T-helper 2 cell treated with Interferon-gamma antibody and Interleukin-4, amounts not matched to agents 5 μg/mL and 100 μg/mL, for 36 hours (primary cell): Measurements from ENCODE around the gene RAC2.

ENCODE experiments used
- DNase-seq: peaks from one replicate; pipeline ENCODE4 v3.0.0; 2021; ENCODE audit warnings: low spot score
- H3K27ac Mint-ChIP-seq: one replicate; pipeline ENCODE4 v1.8.0; 2021; ENCODE audit warnings: mild to moderate bottlenecking, mixed read lengths
- H3K27me3 Mint-ChIP-seq: one replicate; pipeline ENCODE4 v1.8.0; 2021; ENCODE audit warnings: low read depth, mixed read lengths
- H3K36me3 Mint-ChIP-seq: one replicate; pipeline ENCODE4 v1.8.0; 2021; ENCODE audit warnings: low read depth, mixed read lengths
- H3K4me1 Mint-ChIP-seq: one replicate; pipeline ENCODE4 v1.8.0; 2021; ENCODE audit warnings: low read depth, mixed read lengths
- H3K4me3 Mint-ChIP-seq: one replicate; pipeline ENCODE4 v1.8.0; 2022; ENCODE audit warnings: mild to moderate bottlenecking, moderate library complexity, mixed read lengths
- H3K9me3 Mint-ChIP-seq: one replicate; pipeline ENCODE4 v1.8.0; 2021; ENCODE audit warnings: mixed read lengths

Gene RAC2

GRCh38 chr22:37269936-37270678 lies 26.0 kb upstream of the RAC2 start:
- no peaks in the 10 kb centered on the region for H3K36me3 Mint-ChIP-seq
- peak overlapping the region; percentile 21 for H3K27ac Mint-ChIP-seq
- no peak for DNase-seq
- no peaks in the 10 kb centered on the region for H3K27me3 Mint-ChIP-seq
- H3K9me3 Mint-ChIP-seq = peaks cover 4% of the 10 kb centered on the region
- peaks cover 53% of the 10 kb centered on the region for H3K4me1 Mint-ChIP-seq
- no peak overlapping the region for H3K4me3 Mint-ChIP-seq

DNA sequence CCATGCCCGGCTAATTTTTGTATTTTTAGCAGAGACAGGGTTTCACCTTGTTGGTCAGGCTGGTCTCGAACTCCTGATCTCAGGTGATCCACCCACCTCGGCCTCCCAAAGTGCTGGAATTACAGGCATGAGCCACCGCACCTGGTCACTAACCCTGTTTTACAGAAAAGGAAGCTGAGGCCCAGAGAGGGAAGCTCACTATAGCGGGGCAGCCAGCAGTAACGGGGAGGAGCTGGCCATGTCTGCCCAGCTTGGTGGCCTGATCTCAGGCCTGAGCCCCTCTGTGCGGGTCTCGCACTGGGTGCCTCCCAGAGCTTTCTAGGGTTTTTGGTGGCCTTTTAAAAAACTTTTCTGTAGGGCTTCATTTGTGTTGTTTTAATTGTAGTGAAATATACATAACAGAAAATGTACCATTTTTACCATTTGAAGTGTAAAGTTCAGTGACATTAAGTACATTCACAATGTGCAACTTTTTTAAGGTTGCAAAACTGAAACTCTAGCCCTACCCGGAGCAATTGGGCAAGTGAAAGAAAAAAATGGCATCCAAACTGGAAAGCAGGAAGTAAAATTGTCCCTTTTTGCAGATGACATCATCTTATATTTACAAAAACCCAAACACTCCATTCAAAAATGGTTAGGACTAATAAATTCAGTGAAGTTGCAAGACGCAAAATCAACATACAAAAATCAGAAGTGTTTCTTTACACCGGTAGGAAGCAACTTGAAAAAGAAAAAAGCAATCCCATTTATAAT lies 23.8 kb upstream of the RAC2 start:
- DNase-seq = no peak
- Mint-ChIP-seq H3K27ac (peak overlapping the region; percentile 87), H3K4me1 (peaks cover 32% of the 10 kb centered on the region), H3K27me3 (no peaks in the 10 kb centered on the region), H3K4me3 (peak overlapping the region; percentile 68), H3K36me3 (peaks cover 7% of the 10 kb centered on the region), H3K9me3 (peaks cover 17% of the 10 kb centered on the region)

DNA sequence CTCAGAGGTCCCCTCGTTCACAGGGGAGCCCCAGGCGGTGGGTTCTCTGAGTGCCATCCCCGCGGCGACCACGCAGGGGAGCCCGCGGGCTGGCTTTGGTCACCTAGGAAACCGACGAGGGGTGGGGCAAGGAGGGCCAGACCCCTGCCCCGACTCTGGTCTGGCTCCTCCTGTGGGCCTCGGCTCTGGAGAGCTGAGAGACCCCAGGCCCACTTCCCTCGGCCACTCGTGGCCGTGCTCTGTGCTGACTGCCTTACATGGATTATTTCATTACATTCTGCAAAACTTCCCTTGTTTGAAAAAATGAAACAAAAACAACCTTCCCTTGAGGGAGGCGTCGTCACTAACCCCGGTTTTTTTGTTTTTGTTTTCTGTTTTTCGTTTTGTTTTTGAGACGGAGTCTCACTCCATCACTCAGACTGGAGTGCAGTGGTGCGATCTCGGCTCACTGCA lies 23.1 kb upstream of the RAC2 start:
- H3K4me1 Mint-ChIP-seq = peaks cover 34% of the 10 kb centered on the region
- H3K27me3 Mint-ChIP-seq = peaks cover 4% of the 10 kb centered on the region
- peaks cover 17% of the 10 kb centered on the region for H3K9me3 Mint-ChIP-seq
- H3K4me3 Mint-ChIP-seq = peak overlapping the region; percentile 68
- H3K27ac Mint-ChIP-seq = peak overlapping the region; percentile 87
- peaks cover 7% of the 10 kb centered on the region for H3K36me3 Mint-ChIP-seq
- DNase-seq = peak; percentile 70

DNA sequence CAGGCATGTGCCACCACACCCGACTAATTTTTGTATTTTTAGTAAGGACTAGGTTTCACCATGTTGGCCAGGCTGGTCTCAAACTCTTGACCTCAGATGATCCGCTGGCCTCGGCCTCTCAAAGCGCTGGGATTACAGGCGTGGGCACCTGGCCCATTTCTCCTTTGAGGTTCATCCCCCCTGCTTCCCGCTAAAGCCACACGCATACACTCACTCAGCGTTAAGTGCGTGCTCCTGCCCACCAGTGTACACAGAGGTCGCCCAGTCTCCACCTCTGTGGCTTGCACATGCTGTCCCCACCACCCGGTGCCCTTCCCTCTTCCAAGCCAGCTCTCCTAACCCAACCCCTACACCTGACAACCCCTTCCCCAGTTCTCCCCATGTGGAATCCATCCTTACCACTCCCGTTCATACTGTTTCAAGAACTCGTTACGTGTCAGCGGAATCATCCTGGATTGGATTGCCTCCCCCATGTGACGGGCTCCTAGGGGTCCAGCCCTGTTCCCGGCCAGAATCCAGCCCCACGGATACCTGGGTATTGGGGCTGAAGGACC lies 22.6 kb upstream of the RAC2 start:
- Mint-ChIP-seq H3K27me3 (peaks cover 4% of the 10 kb centered on the region), H3K36me3 (peaks cover 7% of the 10 kb centered on the region), H3K4me3 (peak overlapping the region; percentile 68), H3K4me1 (peaks cover 33% of the 10 kb centered on the region), H3K9me3 (peaks cover 17% of the 10 kb centered on the region), H3K27ac (peak overlapping the region; percentile 87)
- no peak for DNase-seq

- H3K4me3 Mint-ChIP-seq = no peak overlapping the region
- H3K27ac Mint-ChIP-seq = no peak overlapping the region
- H3K27me3 Mint-ChIP-seq = peaks cover 5% of the 10 kb centered on the region
These were observed 20.2 kb upstream of the RAC2 start for GRCh38 chr22:37263966-37264887.

DNA sequence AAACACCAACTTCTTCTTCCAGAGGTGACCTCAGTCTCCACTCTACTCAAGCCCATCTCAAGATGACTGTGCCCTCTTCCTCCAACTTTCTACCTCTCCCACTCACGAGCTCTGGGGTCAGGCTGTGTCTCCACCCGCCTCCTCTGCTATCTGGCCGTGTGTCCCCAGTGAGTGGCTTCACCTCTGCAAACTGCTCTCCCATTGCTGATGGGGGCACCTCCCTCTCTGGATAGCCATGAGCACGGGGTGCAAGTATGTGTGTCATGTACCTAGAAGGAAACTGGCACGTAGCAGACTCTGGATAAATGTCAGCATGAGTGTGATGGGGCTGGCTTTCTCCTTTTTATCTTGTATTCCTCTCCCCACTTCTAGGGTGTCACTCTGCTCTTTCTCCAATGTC lies 18.3 kb upstream of the RAC2 start:
- Mint-ChIP-seq H3K36me3 (peaks cover 7% of the 10 kb centered on the region), H3K4me1 (peaks cover 29% of the 10 kb centered on the region), H3K27ac (peak overlapping the region; percentile 32), H3K27me3 (peaks cover 5% of the 10 kb centered on the region), H3K4me3 (no peak overlapping the region), H3K9me3 (peaks cover 13% of the 10 kb centered on the region)
- no peak for DNase-seq

More at GRCh38 chr22:37263966-37264887, 20.2 kb upstream of the RAC2 start:
- Mint-ChIP-seq H3K9me3 (peaks cover 13% of the 10 kb centered on the region), H3K4me1 (peaks cover 31% of the 10 kb centered on the region), H3K36me3 (peaks cover 7% of the 10 kb centered on the region)
- DNase-seq = no peak

GRCh38 chr22:37260901-37261336 lies 16.9 kb upstream of the RAC2 start:
- DNase-seq = no peak
- Mint-ChIP-seq H3K9me3 (peaks cover 13% of the 10 kb centered on the region), H3K27me3 (peaks cover 5% of the 10 kb centered on the region), H3K27ac (peak overlapping the region; percentile 33), H3K4me3 (no peak overlapping the region), H3K4me1 (peaks cover 21% of the 10 kb centered on the region), H3K36me3 (peaks cover 7% of the 10 kb centered on the region)

- no peak overlapping the region for H3K27ac Mint-ChIP-seq
- H3K4me3 Mint-ChIP-seq = no peak overlapping the region
- H3K4me1 Mint-ChIP-seq = peaks cover 24% of the 10 kb centered on the region
- H3K36me3 Mint-ChIP-seq = peaks cover 7% of the 10 kb centered on the region
- no peak for DNase-seq
- peaks cover 13% of the 10 kb centered on the region for H3K9me3 Mint-ChIP-seq
- H3K27me3 Mint-ChIP-seq = peaks cover 10% of the 10 kb centered on the region
These were observed 16.2 kb upstream of the RAC2 start for GRCh38 chr22:37260155-37260795.

DNA sequence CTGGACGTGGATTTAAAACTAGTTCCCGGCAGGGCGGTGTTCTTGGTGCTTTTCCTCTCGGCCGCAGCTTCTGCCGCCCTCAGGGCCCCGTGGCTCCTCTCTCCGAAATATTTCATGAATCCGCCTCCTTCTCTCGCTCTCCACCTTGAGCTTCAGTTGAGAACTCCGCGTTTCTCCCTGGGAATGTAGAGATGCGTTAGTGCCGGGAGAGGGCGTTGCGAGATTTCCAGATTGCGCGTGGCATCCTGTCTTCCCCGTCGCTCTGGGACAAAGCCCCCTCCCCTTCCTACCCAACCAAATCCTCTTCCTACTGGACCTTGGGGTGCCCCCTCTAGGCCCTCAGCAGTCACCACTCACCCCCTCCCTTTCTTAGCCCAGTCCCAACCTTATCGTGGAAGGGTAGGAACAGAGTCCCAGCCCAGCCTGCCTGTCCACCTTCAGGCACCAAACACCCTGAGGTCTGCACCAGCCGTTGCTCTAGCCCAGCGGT lies 15.5 kb upstream of the RAC2 start:
- Mint-ChIP-seq H3K9me3 (peaks cover 11% of the 10 kb centered on the region), H3K27me3 (peaks cover 10% of the 10 kb centered on the region), H3K27ac (peak overlapping the region; percentile 3), H3K36me3 (peaks cover 4% of the 10 kb centered on the region), H3K4me3 (peak overlapping the region; percentile 21), H3K4me1 (peaks cover 30% of the 10 kb centered on the region)
- DNase-seq = no peak

DNA sequence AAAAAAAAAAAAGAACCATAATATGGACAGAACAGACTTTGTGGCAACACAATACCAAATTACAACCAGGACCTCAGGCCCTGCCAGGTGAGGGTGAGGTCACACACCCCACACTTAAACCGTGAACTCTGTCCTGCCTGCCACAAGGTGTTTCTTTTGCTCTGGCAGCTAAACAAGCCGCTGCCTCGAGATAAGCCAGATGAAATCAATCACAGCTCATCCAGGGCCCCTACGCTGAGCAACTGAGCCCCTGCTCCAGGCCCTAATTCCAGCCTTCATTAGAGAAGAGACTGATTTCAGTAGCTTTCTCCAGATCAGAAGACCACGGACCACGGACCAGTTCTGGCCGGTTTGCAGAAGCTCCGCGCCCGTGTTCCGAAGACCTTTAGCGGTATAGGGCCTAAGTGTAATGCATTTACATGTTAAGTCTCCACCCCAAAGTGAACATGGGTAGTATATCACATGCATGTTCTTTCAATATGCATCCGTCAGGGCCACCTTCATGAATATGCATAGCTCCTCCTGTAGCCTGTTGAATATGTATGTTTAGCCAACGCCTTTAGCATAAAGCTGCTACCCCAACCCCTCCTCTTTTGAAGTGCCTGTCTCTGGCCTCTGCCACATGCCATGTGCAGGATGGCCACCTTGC lies 14.8 kb upstream of the RAC2 start:
- Mint-ChIP-seq H3K9me3 (peaks cover 4% of the 10 kb centered on the region), H3K36me3 (no peaks in the 10 kb centered on the region), H3K4me1 (peaks cover 33% of the 10 kb centered on the region), H3K27me3 (peaks cover 10% of the 10 kb centered on the region), H3K4me3 (no peak overlapping the region), H3K27ac (no peak overlapping the region)
- no peak for DNase-seq

DNA sequence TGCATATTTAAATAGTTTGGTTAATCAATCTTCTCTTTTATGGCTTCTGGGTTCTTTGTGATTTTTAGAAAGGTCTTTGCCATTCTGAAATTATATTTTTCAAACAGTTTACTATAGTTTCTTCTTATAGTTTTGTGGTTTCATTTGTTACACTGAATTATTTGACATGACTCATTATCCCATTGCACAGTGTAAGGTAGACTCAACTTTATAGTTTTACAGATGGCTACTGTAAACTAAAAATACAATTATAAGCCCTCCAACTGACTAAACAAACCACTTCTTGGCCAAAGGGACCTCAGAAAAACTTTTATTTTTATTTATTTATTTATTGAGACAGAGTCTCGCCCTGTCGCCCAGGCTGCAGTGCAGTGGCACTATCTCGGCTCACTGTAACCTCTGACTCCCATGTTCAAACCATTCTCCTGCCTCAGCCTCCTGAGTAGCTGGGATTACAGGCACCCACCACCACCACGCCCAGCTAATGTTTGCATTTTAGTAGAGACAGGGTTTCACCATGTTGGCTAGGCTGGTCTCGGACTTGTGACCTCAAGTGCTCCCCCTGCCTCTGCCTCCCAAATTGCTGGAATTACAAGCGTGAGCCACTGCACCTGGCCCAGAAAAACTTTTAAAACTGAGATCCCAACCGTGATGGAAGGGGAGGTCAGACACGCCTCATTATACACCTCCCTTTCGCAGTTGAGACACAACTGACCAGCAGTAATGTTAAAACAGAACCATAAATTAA lies 14.1 kb upstream of the RAC2 start:
- no peaks in the 10 kb centered on the region for H3K36me3 Mint-ChIP-seq
- H3K4me1 Mint-ChIP-seq = peaks cover 33% of the 10 kb centered on the region
- H3K27ac Mint-ChIP-seq = no peak overlapping the region

DNA sequence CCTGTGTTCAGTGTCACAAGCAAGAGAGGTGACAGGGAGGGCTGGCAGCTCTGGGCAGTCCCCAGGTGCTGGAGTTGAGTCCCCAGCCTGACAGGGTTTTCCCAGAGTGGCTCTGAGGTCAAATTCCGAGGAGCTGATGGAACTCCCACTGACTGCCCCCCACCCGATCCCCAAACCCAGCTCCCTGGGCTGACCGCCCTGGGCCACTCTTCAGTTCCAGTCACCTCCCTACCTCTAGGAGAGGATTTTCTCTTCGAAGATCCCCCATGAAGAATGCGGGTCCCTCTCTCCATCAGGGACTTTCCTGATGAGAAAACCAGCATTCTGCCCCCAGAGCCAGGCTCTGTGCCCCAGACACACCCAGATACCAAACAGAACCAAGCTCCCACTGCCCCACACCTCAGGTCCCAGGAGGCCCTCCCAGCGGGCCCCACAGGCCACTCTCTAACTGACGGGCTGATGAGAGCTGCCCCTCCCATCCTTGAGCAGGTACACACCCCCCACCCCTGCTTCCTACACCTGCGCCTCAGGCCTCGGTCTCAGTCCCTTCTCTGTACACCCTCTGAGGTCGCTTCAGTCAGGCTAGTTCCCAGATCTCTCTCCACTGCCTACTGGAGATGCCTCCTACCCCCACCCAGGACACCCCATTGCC lies 12.1 kb upstream of the RAC2 start:
- H3K9me3 Mint-ChIP-seq = no peaks in the 10 kb centered on the region
- no peaks in the 10 kb centered on the region for H3K36me3 Mint-ChIP-seq
- H3K27ac Mint-ChIP-seq = no peak overlapping the region
- H3K4me3 Mint-ChIP-seq = no peak overlapping the region
- peaks cover 34% of the 10 kb centered on the region for H3K4me1 Mint-ChIP-seq
- DNase-seq = no peak
- peaks cover 7% of the 10 kb centered on the region for H3K27me3 Mint-ChIP-seq

More for the DNA sequence above, 14.1 kb upstream of the RAC2 start:
- no peaks in the 10 kb centered on the region for H3K9me3 Mint-ChIP-seq
- H3K27me3 Mint-ChIP-seq = peaks cover 10% of the 10 kb centered on the region
- no peak overlapping the region for H3K4me3 Mint-ChIP-seq
- no peak for DNase-seq
